Transverse colon (tissue), 4 donors: Measurements from ENCODE around the gene FCHO2. TPM values are rescaled to one million over a fixed set of nuclear protein-coding genes. Genes with fewer than 3 reads are reported as not detected.
A peak's percentile ranks its signal among the peaks of the same experiment; 100 is the strongest.

Experiments
- DNase-seq: peaks from one replicate; pipeline ENCODE4 v3.0.0-alpha.2; 2019
- H3K27ac ChIP-seq, 4 donors: fragments of 200-600 bp; sonication (generic); 2 replicates each; pipeline ENCODE4 v1.5.1; 2016 to 2018; ENCODE audit warnings: inconsistent platforms in 4 of 4
- H3K27me3 ChIP-seq: fragments of 200-600 bp; sonication (generic); 2 replicates; pipeline ENCODE4 v1.5.1; 2017; ENCODE audit warnings: inconsistent platforms
- H3K36me3 ChIP-seq, 4 donors: fragments of 200-600 bp; sonication (generic); 2 replicates each; pipeline ENCODE4 v1.5.1; 2017 to 2019; ENCODE audit warnings: inconsistent platforms in 4 of 4
- H3K4me1 ChIP-seq, 4 donors: fragments of 200-600 bp; sonication (generic); 2 replicates each; pipeline ENCODE4 v1.5.1; 2017 to 2020; ENCODE audit warnings: inconsistent platforms in 4 of 4
- H3K4me3 ChIP-seq, 4 donors: fragments of 200-600 bp; sonication (generic); 1 replicate in 1 of 4; 2 replicates in 3 of 4; pipeline versions ENCODE4 v1.5.1 to v1.6.1; 2017 to 2019; ENCODE audit warnings: inconsistent platforms in 4 of 4
- H3K9me3 ChIP-seq, 2 donors: fragments of 200-600 bp; sonication (generic); 2 replicates each; pipeline ENCODE4 v1.5.1; 2017 to 2019; ENCODE audit warnings: inconsistent platforms in 2 of 2
- EP300 ChIP-seq: sonication (generic); formaldehyde crosslinking; IDR thresholded peaks from one replicate; pipeline ENCODE4 v1.6.1; 2017; ENCODE audit warnings: antibody characterized with exemption, low read depth
- POLR2A ChIP-seq: fragments of 450-650 bp; IDR thresholded peaks from one replicate; pipeline ENCODE4 v1.6.1; 2016; ENCODE audit warnings: antibody characterized with exemption, mild to moderate bottlenecking, moderate library complexity
- POLR2AphosphoS5 ChIP-seq, 3 donors: sonication (generic); formaldehyde crosslinking; IDR thresholded peaks; one replicate each; pipeline ENCODE4 v1.6.1; 2016; ENCODE audit warnings: antibody characterized with exemption in 3 of 3
- WGBS, 2 donors: methylation state at CpG; one replicate each; pipeline ENCODE4 v1.1.5; 2018; ENCODE audit warnings: low coverage in 1 of 2; 5-methylcytosine and 5-hydroxymethylcytosine counted together
- in situ Hi-C, 4 donors: fragments of 200-750 bp; cut with MboI; loops; one replicate each; pipeline versions ENCODE4 v1.15.0 to v1.15.1; 2017; ENCODE audit warnings: low sequenced_read_pairs in 3 of 4, low pct_ligation_motif_present in 1 of 4, low pct_unique_long_range_greater_than_20kb in 1 of 4
- intact Hi-C: fragments of 100-400 bp; cut with DNase I; formaldehyde crosslinking; loops from one replicate; pipeline ENCODE4 v1.15.1; 2023; ENCODE audit warnings: low total_unique reads
- total RNA-seq, 4 donors: library from RNA; depleted of rRNA; stranded (reverse); fragments of >200 nt; gene quantifications; one replicate each; pipeline ENCODE4 v1.1.0, GENCODE V29; 2016
- TF ChIP-seq, protein P1 (sequence below), 5 experiments: fragments of 200-600 bp in 3 of 5; fragments of 450-650 bp in 2 of 5; sonication (generic) in 3 of 5; IDR thresholded peaks; 1 replicate in 2 of 5; 2 replicates in 3 of 5; pipeline ENCODE4 v1.5.1; 2016 to 2017; ENCODE audit warnings: antibody characterized with exemption in 5 of 5, inconsistent platforms in 3 of 5, mild to moderate bottlenecking in 2 of 5, moderate library complexity in 1 of 5

The FCHO2 gene
- total RNA-seq, 4 donors from 2014 or later, result 25.8 to 45.4 (median 29.2) TPM

DNA sequence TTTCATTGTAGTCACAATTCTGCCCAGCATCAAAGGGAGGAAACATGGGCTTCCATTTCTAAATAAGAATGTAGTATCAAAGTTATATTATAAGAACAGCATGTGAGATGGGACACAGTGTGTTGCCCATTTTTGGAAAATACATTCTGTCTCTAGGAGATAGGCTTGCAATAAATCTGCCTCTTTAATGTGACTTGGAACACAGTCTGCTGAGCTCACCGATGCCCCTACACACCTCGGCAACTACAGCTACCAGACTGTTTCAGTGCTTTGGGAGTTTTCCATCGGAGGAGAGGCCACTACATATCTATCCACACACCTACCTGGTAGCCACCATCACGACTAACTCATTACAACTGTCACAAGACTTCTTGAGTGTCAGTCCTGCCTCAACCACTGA, 18.9 kb upstream of the FCHO2 start:
- Histone ChIP-seq H3K9me3 (no peaks in the 10 kb centered on the region), H3K27ac (peak overlapping the region; percentile 51 to 63 (median 60)), H3K4me1 (peaks cover 5 to 18% (median 16%) of the 10 kb centered on the region in 4 donors), H3K27me3 (no peaks in the 10 kb centered on the region), H3K4me3 (no peak overlapping the region), H3K36me3 (no peaks in the 10 kb centered on the region)
- in situ Hi-C loops (no loop called here), intact Hi-C loops (no loop called here)
- DNase-seq, result no peak
- TF ChIP-seq POLR2A, result no peak
- TF ChIP-seq, protein P1, sequence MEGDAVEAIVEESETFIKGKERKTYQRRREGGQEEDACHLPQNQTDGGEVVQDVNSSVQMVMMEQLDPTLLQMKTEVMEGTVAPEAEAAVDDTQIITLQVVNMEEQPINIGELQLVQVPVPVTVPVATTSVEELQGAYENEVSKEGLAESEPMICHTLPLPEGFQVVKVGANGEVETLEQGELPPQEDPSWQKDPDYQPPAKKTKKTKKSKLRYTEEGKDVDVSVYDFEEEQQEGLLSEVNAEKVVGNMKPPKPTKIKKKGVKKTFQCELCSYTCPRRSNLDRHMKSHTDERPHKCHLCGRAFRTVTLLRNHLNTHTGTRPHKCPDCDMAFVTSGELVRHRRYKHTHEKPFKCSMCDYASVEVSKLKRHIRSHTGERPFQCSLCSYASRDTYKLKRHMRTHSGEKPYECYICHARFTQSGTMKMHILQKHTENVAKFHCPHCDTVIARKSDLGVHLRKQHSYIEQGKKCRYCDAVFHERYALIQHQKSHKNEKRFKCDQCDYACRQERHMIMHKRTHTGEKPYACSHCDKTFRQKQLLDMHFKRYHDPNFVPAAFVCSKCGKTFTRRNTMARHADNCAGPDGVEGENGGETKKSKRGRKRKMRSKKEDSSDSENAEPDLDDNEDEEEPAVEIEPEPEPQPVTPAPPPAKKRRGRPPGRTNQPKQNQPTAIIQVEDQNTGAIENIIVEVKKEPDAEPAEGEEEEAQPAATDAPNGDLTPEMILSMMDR (IDR thresholded peaks at IDR 0.05), result no peak
- 60 to 67% methylated on average over 1 to 4 of the region's 4 CpGs for WGBS, 2 donors

DNA sequence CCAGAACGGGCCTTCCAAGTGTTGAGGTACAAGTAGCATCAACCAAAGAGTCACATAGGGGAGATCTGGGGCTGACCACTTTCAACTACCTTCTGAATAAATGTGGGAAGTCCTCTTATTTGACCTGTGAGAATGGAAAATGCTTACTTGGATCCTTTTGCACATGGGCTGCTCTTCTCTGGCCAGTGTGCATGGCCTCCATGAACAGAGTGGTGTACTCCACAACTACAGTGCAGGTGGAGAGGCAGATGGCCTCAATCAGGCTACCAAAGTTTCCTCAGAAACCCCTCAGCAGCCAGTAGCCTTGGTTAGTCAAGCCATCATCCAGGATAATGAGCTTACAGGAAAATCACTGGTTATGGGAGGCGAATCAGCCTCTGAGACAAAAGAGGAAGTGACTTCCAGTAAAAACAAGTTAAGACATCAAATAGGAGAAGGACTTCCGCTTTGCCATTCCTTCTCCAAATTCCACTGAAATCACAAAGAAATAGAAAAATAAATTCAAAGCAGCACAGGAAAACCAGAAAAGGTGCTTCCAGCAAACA, 18.3 kb upstream of the FCHO2 start:
- H3K4me1 ChIP-seq, result peaks cover 5 to 18% (median 16%) of the 10 kb centered on the region in 4 donors
- intact Hi-C loops, result no loop called here
- H3K27me3 ChIP-seq, result no peaks in the 10 kb centered on the region
- in situ Hi-C loops, result no loop called here
- TF ChIP-seq POLR2AphosphoS5 (IDR thresholded peaks at IDR 0.05), result no peak
- TF ChIP-seq, protein P1 (IDR thresholded peaks at IDR 0.05), result no peak
- no peak for TF ChIP-seq POLR2A
- no peak for TF ChIP-seq EP300
- no peak overlapping the region for H3K4me3 ChIP-seq
- no peak for DNase-seq
- H3K27ac ChIP-seq, result peak overlapping the region; percentile 51 to 63 (median 60)
- H3K36me3 ChIP-seq, result no peaks in the 10 kb centered on the region
- 81% methylated on average over 3 of the region's 3 CpGs for WGBS, 2 donors
- no peaks in the 10 kb centered on the region for H3K9me3 ChIP-seq

- WGBS, 2 donors, result 15 to 22% methylated on average over 1 of the region's 1 CpG
- no peaks in the 10 kb centered on the region for H3K9me3 ChIP-seq
- peaks cover 5 to 18% (median 16%) of the 10 kb centered on the region in 4 donors for H3K4me1 ChIP-seq
- H3K27ac ChIP-seq, result peak overlapping the region; percentile 51 to 63 (median 60)
- H3K36me3 ChIP-seq, result no peaks in the 10 kb centered on the region
- TF ChIP-seq EP300 (no peak), POLR2AphosphoS5 (IDR thresholded peaks at IDR 0.05) (no peak), POLR2A (no peak)
- TF ChIP-seq, protein P1 (IDR thresholded peaks at IDR 0.05), result no peak
- no peak for DNase-seq
- intact Hi-C loops, result no loop called here
- in situ Hi-C loops, result no loop called here
- no peak overlapping the region for H3K4me3 ChIP-seq
- no peaks in the 10 kb centered on the region for H3K27me3 ChIP-seq
These were observed 17.6 kb upstream of the FCHO2 start for GRCh38 chr5:72938206-72938605.

- Histone ChIP-seq H3K4me3 (no peak overlapping the region), H3K36me3 (no peaks in the 10 kb centered on the region), H3K9me3 (no peaks in the 10 kb centered on the region), H3K27ac (peak overlapping the region in 1 of 4 donors; percentile 34), H3K4me1 (peaks cover 5 to 18% (median 16%) of the 10 kb centered on the region in 4 donors), H3K27me3 (no peaks in the 10 kb centered on the region)
- no peak for TF ChIP-seq POLR2AphosphoS5 (IDR thresholded peaks at IDR 0.05)
- no peak for TF ChIP-seq POLR2A
- TF ChIP-seq, protein P1 (IDR thresholded peaks at IDR 0.05), result no peak
- TF ChIP-seq EP300, result no peak
- 52 to 55% methylated on average over 4 of the region's 4 CpGs for WGBS, 2 donors
- intact Hi-C loops (no loop called here), in situ Hi-C loops (no loop called here)
- no peak for DNase-seq
These were observed 15.8 kb upstream of the FCHO2 start for GRCh38 chr5:72940082-72940481.
